Peyer's patch (tissue), 4 donors: ENCODE data around the gene SGPP2. TPM values are rescaled to one million over a fixed set of nuclear protein-coding genes. Genes with fewer than 3 reads are reported as not detected.

Source experiments
- DNase-seq, 3 donors: peaks; one replicate each; pipeline ENCODE4 v3.0.0-alpha.2; 2017 to 2019
- H3K27ac ChIP-seq, 4 donors: fragments of 200-600 bp; sonication (generic); one replicate each; pipeline ENCODE4 v1.5.1; 2016 to 2019
- H3K27me3 ChIP-seq, 2 donors: fragments of 200-600 bp; sonication (generic); one replicate each; pipeline ENCODE4 v1.5.1; 2019
- H3K36me3 ChIP-seq, 3 donors: fragments of 200-600 bp; sonication (generic); one replicate each; pipeline ENCODE4 v1.5.1; 2016 to 2019
- H3K4me1 ChIP-seq, 4 donors: fragments of 200-600 bp; sonication (generic); one replicate each; pipeline ENCODE4 v1.5.1; 2016 to 2019
- H3K4me3 ChIP-seq, 4 donors: fragments of 200-600 bp; sonication (generic); 1 replicate in 3 of 4; 2 replicates in 1 of 4; pipeline ENCODE4 v1.5.1; 2016 to 2019; ENCODE audit warnings: mild to moderate bottlenecking in 1 of 4
- H3K9me3 ChIP-seq, 4 donors: fragments of 200-600 bp; sonication (generic); one replicate each; pipeline ENCODE4 v1.5.1; 2016 to 2019; ENCODE audit warnings: mild to moderate bottlenecking in 1 of 4
- CTCF ChIP-seq, 6 experiments: fragments of 450-650 bp in 4 of 6; fragments of 200-600 bp in 2 of 6; sonication (generic) in 1 of 6; IDR thresholded peaks; one replicate each; pipeline ENCODE4 v1.5.1; 2017 to 2019; ENCODE audit warnings: antibody characterized with exemption in 6 of 6, mild to moderate bottlenecking in 3 of 6, moderate library complexity in 1 of 6
- POLR2A ChIP-seq, 2 donors: fragments of 450-650 bp; IDR thresholded peaks; one replicate each; pipeline ENCODE4 v1.5.1; 2017; ENCODE audit warnings: antibody characterized with exemption in 2 of 2, mild to moderate bottlenecking in 2 of 2, moderate library complexity in 2 of 2
- total RNA-seq, 4 donors: library from RNA; depleted of rRNA; stranded (reverse); fragments of >200 nt; gene quantifications; one replicate each; pipeline ENCODE4 v1.1.0, GENCODE V29; 2016

Gene SGPP2
- total RNA-seq, 4 donors from 2014 or later, result 10.7 to 50.3 (median 46.9) TPM

DNA sequence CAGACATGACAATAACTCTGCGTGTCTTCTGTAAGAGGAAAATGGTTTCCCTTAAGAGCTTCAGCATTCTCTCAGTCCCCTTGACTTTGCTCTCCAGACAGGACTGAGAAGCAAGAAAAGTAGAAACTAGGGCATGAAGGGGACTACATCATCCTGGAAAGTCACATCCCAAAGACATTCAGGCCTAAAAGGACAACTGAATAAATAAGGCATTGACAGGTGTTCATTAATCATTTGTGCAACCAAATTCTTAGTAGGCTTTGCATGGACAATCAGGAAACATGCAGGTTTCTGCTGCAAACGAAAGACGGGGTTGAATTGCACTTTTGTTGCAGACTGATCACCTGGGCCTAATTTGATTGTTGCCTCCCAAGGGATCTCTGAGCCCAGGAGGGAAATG lies 1.2 kb upstream of the SGPP2 start:
- no peak for TF ChIP-seq POLR2A (IDR thresholded peaks at IDR 0.05)
- TF ChIP-seq CTCF (IDR thresholded peaks at IDR 0.05), result no peak
- Histone ChIP-seq H3K36me3 (no peaks in the 10 kb centered on the region), H3K4me1 (peaks cover 0 to 6% (median 0%) of the 10 kb centered on the region in 4 donors), H3K4me3 (no peak overlapping the region), H3K9me3 (no peaks in the 10 kb centered on the region), H3K27me3 (no peaks in the 10 kb centered on the region), H3K27ac (peak overlapping the region in 1 of 4 donors; percentile 72)
- DNase-seq, result no peak

DNA sequence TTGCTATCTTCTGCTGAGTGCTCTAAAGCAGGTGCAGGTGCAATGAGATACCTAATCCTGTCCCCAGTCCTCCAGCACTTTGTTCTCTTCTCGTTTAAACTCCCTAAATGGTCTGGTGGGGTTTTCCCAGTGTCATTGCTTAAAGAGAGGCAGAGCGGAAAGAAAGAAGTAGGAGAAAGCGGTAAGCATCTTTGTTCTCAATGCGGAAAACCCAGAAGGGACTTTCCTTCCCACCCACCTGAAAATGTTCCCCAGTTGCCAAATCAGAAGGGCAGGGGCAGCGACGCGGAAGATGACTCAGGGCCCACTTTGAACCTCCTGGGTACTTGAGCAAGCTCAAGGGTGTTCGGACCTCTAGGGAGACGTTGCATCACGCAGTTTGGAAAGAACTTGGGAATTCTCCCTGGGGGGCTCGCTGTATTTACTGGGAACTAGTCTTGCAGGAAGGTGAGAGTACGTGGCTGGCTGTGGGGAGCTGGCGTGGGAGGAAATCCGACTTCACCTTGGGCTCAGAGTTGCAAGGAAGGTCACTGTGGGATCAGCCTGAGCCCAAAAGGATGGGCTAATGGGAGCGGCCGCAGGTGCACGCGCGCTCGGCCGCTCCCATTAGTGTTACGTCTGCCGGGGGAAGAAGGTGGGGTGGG lies 589 bp upstream of the SGPP2 start:
- H3K27ac ChIP-seq, result peak overlapping the region; percentile 72 to 94 (median 82)
- H3K27me3 ChIP-seq, result no peaks in the 10 kb centered on the region
- DNase-seq, result peak in 1 of 3 donors; percentile 51
- H3K36me3 ChIP-seq, result no peaks in the 10 kb centered on the region
- TF ChIP-seq CTCF (IDR thresholded peaks at IDR 0.05), result no peak
- TF ChIP-seq POLR2A (IDR thresholded peaks at IDR 0.05), result no peak
- H3K4me1 ChIP-seq, result peaks cover 0 to 6% (median 0%) of the 10 kb centered on the region in 4 donors
- H3K9me3 ChIP-seq, result no peaks in the 10 kb centered on the region
- H3K4me3 ChIP-seq, result peak overlapping the region; percentile 53 to 90 (median 79)

GRCh38 chr2:222424729-222425671 lies 657 bp downstream of the SGPP2 start:
- DNase-seq, result peak; percentile 51 to 71 (median 57)
- H3K36me3 ChIP-seq, result no peaks in the 10 kb centered on the region
- H3K27me3 ChIP-seq, result no peaks in the 10 kb centered on the region
- H3K4me3 ChIP-seq, result peak overlapping the region; percentile 53 to 90 (median 79)
- H3K4me1 ChIP-seq, result peaks cover 0 to 6% (median 0%) of the 10 kb centered on the region in 4 donors
- no peaks in the 10 kb centered on the region for H3K9me3 ChIP-seq
- TF ChIP-seq CTCF (IDR thresholded peaks at IDR 0.05), result no peak
- no peak for TF ChIP-seq POLR2A (IDR thresholded peaks at IDR 0.05)
- peak overlapping the region; percentile 72 to 94 (median 82) for H3K27ac ChIP-seq

GRCh38 chr2:222427646-222428301 lies 3.4 kb downstream of the SGPP2 start:
- peak in 1 of 3 donors; percentile 74 for DNase-seq
- Histone ChIP-seq H3K4me1 (peaks cover 0 to 23% (median 0%) of the 10 kb centered on the region in 4 donors), H3K36me3 (no peaks in the 10 kb centered on the region), H3K27ac (peak overlapping the region in 3 of 4 donors; percentile 78 to 94 (median 86)), H3K27me3 (no peaks in the 10 kb centered on the region), H3K4me3 (peak overlapping the region in 2 of 4 donors; percentile 15 to 38), H3K9me3 (no peaks in the 10 kb centered on the region)
- TF ChIP-seq POLR2A (IDR thresholded peaks at IDR 0.05) (peak in 1 of 2 donors; percentile 35), CTCF (IDR thresholded peaks at IDR 0.05) (no peak)

DNA sequence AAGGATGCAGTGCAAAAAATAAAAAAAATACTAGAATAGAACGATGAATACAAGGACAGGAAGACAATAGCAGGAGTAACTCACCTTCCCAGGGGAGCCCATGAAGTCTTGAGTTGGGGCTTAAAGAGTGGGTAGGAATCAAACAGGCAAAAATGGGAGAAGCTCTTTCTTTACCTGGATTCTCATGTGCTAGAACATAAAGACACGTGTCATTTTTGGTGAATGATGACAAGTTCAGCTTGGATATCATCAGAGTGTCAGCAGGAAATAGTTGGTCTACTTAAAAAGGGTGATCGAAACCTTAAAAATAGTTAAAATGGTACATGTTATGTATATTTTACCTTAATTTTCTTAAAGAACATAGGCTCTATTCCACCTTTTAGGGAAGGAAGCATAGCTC lies 5.7 kb downstream of the SGPP2 start:
- DNase-seq, result no peak
- Histone ChIP-seq H3K4me1 (peaks cover 0 to 30% (median 0%) of the 10 kb centered on the region in 4 donors), H3K27me3 (no peaks in the 10 kb centered on the region), H3K36me3 (no peaks in the 10 kb centered on the region), H3K9me3 (no peaks in the 10 kb centered on the region), H3K27ac (no peak overlapping the region), H3K4me3 (no peak overlapping the region)
- no peak for TF ChIP-seq POLR2A (IDR thresholded peaks at IDR 0.05)
